ENCODE results near the gene RASAL3.

GRCh38 chr19:15431396-15432017 lies 32.8 kb downstream of the RASAL3 start:
- no peak for TF ChIP-seq CTCF (IDR thresholded peaks at IDR 0.05)
- no peak for TF ChIP-seq POLR2A (IDR thresholded peaks at IDR 0.05)
